AG10803 (cell line): ENCODE results near the gene CORO2A.

Experiments
- DNase-seq: peaks from one replicate; pipeline ENCODE4 v3.0.0; 2010; ENCODE audit warnings: low read depth
- H3K4me3 ChIP-seq: 2 replicates; pipeline ENCODE4 v1.5.1; 2011; ENCODE audit warnings: mild to moderate bottlenecking, low read length, control low read depth
- CTCF ChIP-seq: conservative IDR thresholded peaks from 2 replicates; pipeline ENCODE4 v1.5.1; 2011; ENCODE audit warnings: mild to moderate bottlenecking, low read length, control low read depth, inconsistent platforms

The CORO2A gene

GRCh38 chr9:98085058-98085457 is 107.4 kb downstream of the CORO2A start:
- no peak for TF ChIP-seq CTCF
- no peak for DNase-seq
- H3K4me3 ChIP-seq, result no peak overlapping the region

- H3K4me3 ChIP-seq, result no peak overlapping the region
- no peak for DNase-seq
- no peak for TF ChIP-seq CTCF
Measured at GRCh38 chr9:98084396-98084795, 108.0 kb downstream of the CORO2A start.

GRCh38 chr9:98083566-98084183 is 108.8 kb downstream of the CORO2A start:
- H3K4me3 ChIP-seq, result no peak overlapping the region
- no peak for TF ChIP-seq CTCF
- DNase-seq, result no peak

DNA sequence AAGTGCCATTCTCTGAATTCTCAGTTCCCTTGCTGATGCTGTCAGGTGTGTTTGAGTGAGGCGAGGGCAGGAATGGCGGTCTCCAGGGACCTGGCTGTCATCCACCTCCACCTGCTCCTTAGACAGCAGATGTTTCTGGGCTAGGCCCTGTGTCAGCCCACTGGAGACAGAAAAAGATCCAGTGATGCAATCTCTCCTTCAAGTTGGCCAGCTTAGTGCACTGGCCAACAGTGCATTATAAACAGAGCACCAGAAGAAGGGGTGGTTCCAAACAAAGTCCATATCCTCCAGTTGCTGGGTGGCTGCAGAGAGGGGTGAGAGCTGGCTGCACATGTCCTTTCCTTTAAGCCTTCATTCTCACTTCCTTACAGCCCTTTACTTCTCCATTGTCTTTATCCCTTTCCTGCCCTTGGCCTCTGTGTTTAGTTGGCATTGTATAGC is 109.4 kb downstream of the CORO2A start:
- peak; percentile 42 for DNase-seq
- TF ChIP-seq CTCF, result no peak
- H3K4me3 ChIP-seq, result no peak overlapping the region

GRCh38 chr9:98081477-98082219 is 110.8 kb downstream of the CORO2A start:
- TF ChIP-seq CTCF, result no peak
- H3K4me3 ChIP-seq, result no peak overlapping the region
- DNase-seq, result peak; percentile 60

- no peak overlapping the region for H3K4me3 ChIP-seq
- no peak for DNase-seq
- TF ChIP-seq CTCF, result no peak
Measured at GRCh38 chr9:98080780-98081179, 111.7 kb downstream of the CORO2A start.

GRCh38 chr9:98080326-98080725 is 112.1 kb downstream of the CORO2A start:
- peak; percentile 73 for DNase-seq
- no peak for TF ChIP-seq CTCF
- H3K4me3 ChIP-seq, result no peak overlapping the region
